ENCODE data around the gene PITX1. TPM values are rescaled to one million over a fixed set of nuclear protein-coding genes. Genes with fewer than 3 reads are reported as not detected.

PITX1 gene
- total RNA-seq, 1 donor from 2014 or later = not detected

- intact Hi-C loops (cut with DNase I) = no loop called here
- DNase-seq = no peak
- Histone ChIP-seq H3K9me3 (no peaks in the 10 kb centered on the region), H3K27me3 (peaks cover 61% of the 10 kb centered on the region), H3K36me3 (no peaks in the 10 kb centered on the region), H3K27ac (no peak overlapping the region), H3K4me3 (no peak overlapping the region), H3K4me1 (peaks cover 14% of the 10 kb centered on the region)
- no peak for TF ChIP-seq CTCF (IDR thresholded peaks at IDR 0.05)
- no peak for ATAC-seq
Observed at GRCh38 chr5:135026645-135027265, 7.3 kb downstream of the PITX1 start.

- ATAC-seq (no peak), DNase-seq (no peak)
- intact Hi-C loops (cut with DNase I) = no loop called here
- Histone ChIP-seq H3K27ac (no peak overlapping the region), H3K4me1 (peaks cover 7% of the 10 kb centered on the region), H3K36me3 (no peaks in the 10 kb centered on the region), H3K9me3 (no peaks in the 10 kb centered on the region), H3K4me3 (no peak overlapping the region), H3K27me3 (peaks cover 53% of the 10 kb centered on the region)
- no peak for TF ChIP-seq CTCF (IDR thresholded peaks at IDR 0.05)
Observed at GRCh38 chr5:135025730-135026644, 8.0 kb downstream of the PITX1 start.

- H3K4me1 ChIP-seq = no peaks in the 10 kb centered on the region
- TF ChIP-seq CTCF (IDR thresholded peaks at IDR 0.05) = no peak
- no peaks in the 10 kb centered on the region for H3K9me3 ChIP-seq
- H3K4me3 ChIP-seq = no peak overlapping the region
- ATAC-seq (no peak), DNase-seq (peak; percentile 37)
- no peaks in the 10 kb centered on the region for H3K36me3 ChIP-seq
- peaks cover 45% of the 10 kb centered on the region for H3K27me3 ChIP-seq
- intact Hi-C loops (cut with DNase I) = no loop called here
- H3K27ac ChIP-seq = no peak overlapping the region
Observed at GRCh38 chr5:135024956-135025729, 8.9 kb downstream of the PITX1 start.

GRCh38 chr5:135020111-135020895 lies 13.7 kb downstream of the PITX1 start:
- Histone ChIP-seq H3K36me3 (no peaks in the 10 kb centered on the region), H3K4me1 (no peaks in the 10 kb centered on the region), H3K27ac (no peak overlapping the region), H3K27me3 (no peaks in the 10 kb centered on the region), H3K4me3 (no peak overlapping the region), H3K9me3 (no peaks in the 10 kb centered on the region)
- peak; percentile 44 for DNase-seq
- intact Hi-C loops (cut with DNase I) = no loop called here
- TF ChIP-seq CTCF (IDR thresholded peaks at IDR 0.05) = no peak
- ATAC-seq = no peak

- Histone ChIP-seq H3K9me3 (no peaks in the 10 kb centered on the region), H3K27me3 (no peaks in the 10 kb centered on the region), H3K27ac (no peak overlapping the region), H3K36me3 (no peaks in the 10 kb centered on the region), H3K4me3 (no peak overlapping the region), H3K4me1 (no peaks in the 10 kb centered on the region)
- DNase-seq (peak; percentile 53), ATAC-seq (no peak)
- no peak for TF ChIP-seq CTCF (IDR thresholded peaks at IDR 0.05)
- intact Hi-C loops (cut with DNase I) = no loop called here
Observed at GRCh38 chr5:135019314-135019713, 14.7 kb downstream of the PITX1 start.

All from upper lobe of right lung (tissue), 1 donor.